ENCODE data around the gene BRI3.

DNA sequence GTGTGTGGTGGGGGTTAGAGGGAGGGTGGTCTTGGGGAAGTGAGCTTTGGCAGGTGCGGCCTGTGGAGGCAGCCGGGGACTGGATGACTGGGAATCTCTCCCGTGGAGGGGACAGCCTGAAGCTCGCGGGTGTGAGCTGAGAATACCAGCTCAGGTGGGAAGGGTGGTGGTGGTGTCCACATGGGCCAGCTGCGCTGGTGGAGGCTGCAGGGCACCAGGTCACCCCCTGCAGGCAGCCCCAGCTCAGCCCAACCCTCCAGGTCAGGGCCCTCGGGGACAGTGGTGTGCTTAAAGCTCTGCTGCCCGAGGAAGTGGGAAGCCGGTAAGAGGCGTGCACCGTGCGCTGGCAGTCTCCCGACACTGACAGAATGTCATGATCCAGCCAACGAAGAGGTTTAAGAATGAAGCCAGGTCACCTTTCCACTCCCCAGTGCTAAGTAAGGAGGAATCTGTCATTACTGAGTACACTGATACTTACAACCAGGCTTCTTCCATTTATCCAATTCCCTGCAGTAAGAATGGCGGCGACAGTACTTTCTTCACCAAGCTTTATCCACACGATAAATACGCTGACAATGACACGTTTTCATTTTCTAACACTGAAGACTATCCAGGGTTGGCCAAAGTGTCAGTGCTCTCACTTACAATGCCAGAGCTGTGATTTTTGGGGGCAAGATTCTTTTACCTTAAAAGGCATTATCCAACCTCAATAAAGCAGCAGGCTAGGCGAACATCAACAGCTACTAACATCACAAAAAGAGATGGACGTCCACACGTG is 20.4 kb downstream of the BRI3 start:
- TF ChIP-seq, protein P1, sequence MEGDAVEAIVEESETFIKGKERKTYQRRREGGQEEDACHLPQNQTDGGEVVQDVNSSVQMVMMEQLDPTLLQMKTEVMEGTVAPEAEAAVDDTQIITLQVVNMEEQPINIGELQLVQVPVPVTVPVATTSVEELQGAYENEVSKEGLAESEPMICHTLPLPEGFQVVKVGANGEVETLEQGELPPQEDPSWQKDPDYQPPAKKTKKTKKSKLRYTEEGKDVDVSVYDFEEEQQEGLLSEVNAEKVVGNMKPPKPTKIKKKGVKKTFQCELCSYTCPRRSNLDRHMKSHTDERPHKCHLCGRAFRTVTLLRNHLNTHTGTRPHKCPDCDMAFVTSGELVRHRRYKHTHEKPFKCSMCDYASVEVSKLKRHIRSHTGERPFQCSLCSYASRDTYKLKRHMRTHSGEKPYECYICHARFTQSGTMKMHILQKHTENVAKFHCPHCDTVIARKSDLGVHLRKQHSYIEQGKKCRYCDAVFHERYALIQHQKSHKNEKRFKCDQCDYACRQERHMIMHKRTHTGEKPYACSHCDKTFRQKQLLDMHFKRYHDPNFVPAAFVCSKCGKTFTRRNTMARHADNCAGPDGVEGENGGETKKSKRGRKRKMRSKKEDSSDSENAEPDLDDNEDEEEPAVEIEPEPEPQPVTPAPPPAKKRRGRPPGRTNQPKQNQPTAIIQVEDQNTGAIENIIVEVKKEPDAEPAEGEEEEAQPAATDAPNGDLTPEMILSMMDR (conservative IDR thresholded peaks at IDR 0.05 in 1 of 2, IDR thresholded peaks at IDR 0.05 in 1 of 2; ENCODE audit: low read depth in 1 of 2, low read length in 2 of 2) = no peak
- TF ChIP-seq EZH2 (IDR thresholded peaks at IDR 0.05; ENCODE audit: low read length, missing control alignments) = no peak
